Breast epithelium (tissue), 3 donors: Measurements from ENCODE around the gene CHI3L2.
"Not testable (repeated sequence)": the region's sequence is repeated elsewhere in the genome, so short reads cannot be mapped to it uniquely, and the experiment has no call there.

Source experiments
- POLR2A ChIP-seq: fragments of 450-650 bp; IDR thresholded peaks from one replicate; pipeline ENCODE4 v1.6.1; 2016; ENCODE audit warnings: antibody characterized with exemption, mild to moderate bottlenecking, moderate library complexity
- TF ChIP-seq, protein P1 (sequence below), 3 donors: fragments of 450-650 bp; IDR thresholded peaks; one replicate each; pipeline ENCODE4 v1.5.1; 2016 to 2017; ENCODE audit warnings: antibody characterized with exemption in 3 of 3, mild to moderate bottlenecking in 3 of 3, moderate library complexity in 3 of 3

GRCh38 chr1:111215285-111215684, 12.2 kb upstream of the CHI3L2 start:
- TF ChIP-seq, protein P1, sequence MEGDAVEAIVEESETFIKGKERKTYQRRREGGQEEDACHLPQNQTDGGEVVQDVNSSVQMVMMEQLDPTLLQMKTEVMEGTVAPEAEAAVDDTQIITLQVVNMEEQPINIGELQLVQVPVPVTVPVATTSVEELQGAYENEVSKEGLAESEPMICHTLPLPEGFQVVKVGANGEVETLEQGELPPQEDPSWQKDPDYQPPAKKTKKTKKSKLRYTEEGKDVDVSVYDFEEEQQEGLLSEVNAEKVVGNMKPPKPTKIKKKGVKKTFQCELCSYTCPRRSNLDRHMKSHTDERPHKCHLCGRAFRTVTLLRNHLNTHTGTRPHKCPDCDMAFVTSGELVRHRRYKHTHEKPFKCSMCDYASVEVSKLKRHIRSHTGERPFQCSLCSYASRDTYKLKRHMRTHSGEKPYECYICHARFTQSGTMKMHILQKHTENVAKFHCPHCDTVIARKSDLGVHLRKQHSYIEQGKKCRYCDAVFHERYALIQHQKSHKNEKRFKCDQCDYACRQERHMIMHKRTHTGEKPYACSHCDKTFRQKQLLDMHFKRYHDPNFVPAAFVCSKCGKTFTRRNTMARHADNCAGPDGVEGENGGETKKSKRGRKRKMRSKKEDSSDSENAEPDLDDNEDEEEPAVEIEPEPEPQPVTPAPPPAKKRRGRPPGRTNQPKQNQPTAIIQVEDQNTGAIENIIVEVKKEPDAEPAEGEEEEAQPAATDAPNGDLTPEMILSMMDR (IDR thresholded peaks at IDR 0.05): not testable (repeated sequence)
- not testable (repeated sequence) for TF ChIP-seq POLR2A
